Daoy (cell line): ENCODE data around the gene LAMB3. TPM values are rescaled to one million over a fixed set of nuclear protein-coding genes. Genes with fewer than 3 reads are reported as not detected.
A peak's percentile ranks its signal among the peaks of the same experiment; 100 is the strongest.

Experiments used
- DNase-seq: peaks from one replicate; pipeline ENCODE4 v3.0.0-alpha.2; 2015; ENCODE audit warnings: low read depth
- total RNA-seq: library from RNA; depleted of rRNA; stranded (reverse); fragments of >200 nt; shearing (Covaris generic); gene quantifications from 2 replicates; pipeline ENCODE4 v1.2.3, GENCODE V29; 2014

The LAMB3 gene
- total RNA-seq, 1 experiment from 2014 or later = 7.8 TPM

- no peak for DNase-seq
These were observed 8.8 kb upstream of the LAMB3 start for GRCh38 chr1:209661071-209661470.

- DNase-seq = no peak
These were observed 7.7 kb upstream of the LAMB3 start for GRCh38 chr1:209659909-209660308.

- no peak for DNase-seq
These were observed 5.7 kb upstream of the LAMB3 start for GRCh38 chr1:209657918-209658317.

GRCh38 chr1:209657140-209657879 is 5.1 kb upstream of the LAMB3 start:
- peak; percentile 47 for DNase-seq

GRCh38 chr1:209655411-209656231 is 3.4 kb upstream of the LAMB3 start:
- DNase-seq = no peak

- DNase-seq = no peak
These were observed 1.7 kb upstream of the LAMB3 start for GRCh38 chr1:209653915-209654351.

GRCh38 chr1:209652873-209653401 is 712 bp upstream of the LAMB3 start:
- DNase-seq = peak; percentile 88

GRCh38 chr1:209651138-209651587 is 1.1 kb downstream of the LAMB3 start:
- DNase-seq = peak; percentile 94

GRCh38 chr1:209650454-209650853 is 1.8 kb downstream of the LAMB3 start:
- DNase-seq = peak; percentile 64

- DNase-seq = peak; percentile 90
These were observed 3.1 kb downstream of the LAMB3 start for GRCh38 chr1:209648931-209649776.

GRCh38 chr1:209648346-209648745 is 3.9 kb downstream of the LAMB3 start:
- no peak for DNase-seq

- no peak for DNase-seq
These were observed 5.1 kb downstream of the LAMB3 start for GRCh38 chr1:209647156-209647555.

- DNase-seq = peak; percentile 78
These were observed 5.7 kb downstream of the LAMB3 start for GRCh38 chr1:209646558-209646957.

- no peak for DNase-seq
These were observed 6.4 kb downstream of the LAMB3 start for GRCh38 chr1:209645574-209646452.

- DNase-seq = no peak
These were observed 8.8 kb downstream of the LAMB3 start for GRCh38 chr1:209643285-209644020.

GRCh38 chr1:209642816-209643215 is 9.4 kb downstream of the LAMB3 start:
- DNase-seq = no peak

GRCh38 chr1:209641832-209642172 is 10.4 kb downstream of the LAMB3 start:
- no peak for DNase-seq

GRCh38 chr1:209635850-209636249 is 16.4 kb downstream of the LAMB3 start:
- no peak for DNase-seq

GRCh38 chr1:209634005-209634737 is 18.1 kb downstream of the LAMB3 start:
- DNase-seq = no peak
